ENCODE results near the gene DBN1.

Gene DBN1

GRCh38 chr5:177410575-177410974, 62.9 kb downstream of the DBN1 start:
- TF ChIP-seq CTCF (IDR thresholded peaks at IDR 0.05; ENCODE audit: borderline replicate concordance, insufficient read depth, low read depth, low read length) = no peak
- no peak overlapping the region for H3K4me3 ChIP-seq (ENCODE audit: low read depth, low read length)

DNA sequence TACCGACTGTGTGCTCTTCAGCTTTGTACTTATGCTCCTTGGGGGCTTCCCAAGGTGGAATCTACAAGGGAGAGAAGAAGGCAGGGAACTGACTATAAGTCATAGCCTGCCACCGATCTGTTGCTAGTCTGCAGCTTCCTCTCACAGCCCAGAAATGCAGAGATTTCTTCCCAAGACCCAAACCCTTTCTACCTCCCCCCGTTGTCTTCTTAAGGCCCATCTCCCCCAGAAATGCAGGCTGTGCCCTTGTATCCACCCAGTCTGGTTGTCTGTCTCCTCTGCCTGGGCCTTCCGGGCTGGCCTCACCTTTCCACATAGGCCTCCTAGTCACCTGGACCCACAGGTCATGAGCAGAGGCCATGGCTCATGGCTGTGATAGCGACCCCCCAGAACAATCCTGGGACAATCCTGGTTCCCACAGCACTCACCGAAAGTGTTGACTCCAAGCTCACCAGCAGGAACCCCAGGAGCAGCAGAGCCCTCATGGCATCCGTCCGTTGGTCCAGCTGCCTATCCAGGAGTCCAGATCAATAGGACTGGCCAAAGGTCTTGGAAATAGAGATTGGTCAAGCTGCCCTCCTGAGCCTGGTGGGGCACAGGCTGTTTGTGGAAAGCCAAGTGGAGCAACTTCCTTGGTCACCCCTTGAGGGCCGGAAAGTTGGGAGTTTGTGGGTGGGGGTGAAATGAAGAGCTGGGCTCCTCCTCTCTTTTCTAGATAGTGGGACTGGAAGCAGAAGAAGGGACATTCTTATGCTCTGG, 64.2 kb downstream of the DBN1 start, which contains the start of gene F12:
Gene F12, minus strand, starts transcription at position 522 of the 759 bp plus-strand sequence. Its CDS starts 37 bp downstream, at position 485.
- H3K4me3 ChIP-seq (ENCODE audit: low read depth, low read length) = no peak within 1 kb of the TSS
- TF ChIP-seq CTCF (IDR thresholded peaks at IDR 0.05; ENCODE audit: borderline replicate concordance, insufficient read depth, low read depth, low read length) = no peak

Data from GM12875 (cell line).